Measurements from ENCODE around the gene WFIKKN1. TPM values are rescaled to one million over a fixed set of nuclear protein-coding genes. Genes with fewer than 3 reads are reported as not detected.

WFIKKN1 gene
- total and polyA plus RNA-seq, 2 experiments from 2014 or later, result 79.6 to 125 TPM

DNA sequence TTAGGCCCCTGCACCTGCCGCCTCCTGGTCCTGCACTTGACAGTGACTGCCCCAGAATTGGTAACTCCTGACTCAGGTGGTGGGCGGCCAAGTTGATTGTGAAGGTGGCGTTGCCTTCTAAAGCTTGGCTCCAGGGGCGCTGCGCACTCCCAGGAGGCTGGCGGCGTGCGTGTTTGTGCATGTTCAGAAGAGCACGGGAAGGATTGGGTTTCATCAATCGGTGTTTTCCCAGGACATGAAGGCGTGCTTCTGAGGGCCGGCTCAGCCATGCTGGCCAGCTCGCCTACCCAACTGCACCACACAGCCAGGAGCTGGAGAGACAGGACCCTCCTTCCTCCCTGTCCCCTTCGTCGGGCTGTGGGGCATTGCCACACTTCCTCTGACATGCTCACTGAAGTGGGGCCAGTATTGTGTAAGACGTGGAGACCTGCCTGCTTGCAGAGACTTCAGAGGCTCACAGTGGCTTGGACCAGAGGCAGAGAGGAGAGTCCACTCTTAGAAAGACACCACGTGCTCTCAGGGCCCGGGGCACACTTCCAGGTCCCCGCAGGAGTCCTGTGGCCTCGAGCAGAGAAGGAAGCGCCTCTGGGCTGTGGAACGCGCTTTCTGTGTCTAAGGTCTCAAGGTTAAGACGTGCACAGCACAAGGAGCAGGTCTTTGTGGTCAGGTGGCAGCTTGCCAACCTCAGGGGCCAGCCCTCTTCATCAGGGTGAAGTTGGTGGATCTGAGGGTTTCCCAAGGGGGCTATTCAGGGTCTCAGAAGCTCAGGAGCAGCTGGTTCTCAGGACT is 38.1 kb upstream of the WFIKKN1 start:
- peaks cover 12% of the 10 kb centered on the region for H3K4me1 ChIP-seq (ENCODE audit: low read depth)
- DNase-seq (ENCODE audit: low read depth in 1 of 2, low spot score in 1 of 2), result peak in 1 of 2 donors; percentile 59
- no peak overlapping the region for H3K27ac ChIP-seq
- no peaks in the 10 kb centered on the region for H3K36me3 ChIP-seq
- TF ChIP-seq, protein P1, sequence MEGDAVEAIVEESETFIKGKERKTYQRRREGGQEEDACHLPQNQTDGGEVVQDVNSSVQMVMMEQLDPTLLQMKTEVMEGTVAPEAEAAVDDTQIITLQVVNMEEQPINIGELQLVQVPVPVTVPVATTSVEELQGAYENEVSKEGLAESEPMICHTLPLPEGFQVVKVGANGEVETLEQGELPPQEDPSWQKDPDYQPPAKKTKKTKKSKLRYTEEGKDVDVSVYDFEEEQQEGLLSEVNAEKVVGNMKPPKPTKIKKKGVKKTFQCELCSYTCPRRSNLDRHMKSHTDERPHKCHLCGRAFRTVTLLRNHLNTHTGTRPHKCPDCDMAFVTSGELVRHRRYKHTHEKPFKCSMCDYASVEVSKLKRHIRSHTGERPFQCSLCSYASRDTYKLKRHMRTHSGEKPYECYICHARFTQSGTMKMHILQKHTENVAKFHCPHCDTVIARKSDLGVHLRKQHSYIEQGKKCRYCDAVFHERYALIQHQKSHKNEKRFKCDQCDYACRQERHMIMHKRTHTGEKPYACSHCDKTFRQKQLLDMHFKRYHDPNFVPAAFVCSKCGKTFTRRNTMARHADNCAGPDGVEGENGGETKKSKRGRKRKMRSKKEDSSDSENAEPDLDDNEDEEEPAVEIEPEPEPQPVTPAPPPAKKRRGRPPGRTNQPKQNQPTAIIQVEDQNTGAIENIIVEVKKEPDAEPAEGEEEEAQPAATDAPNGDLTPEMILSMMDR (IDR thresholded peaks at IDR 0.05; ENCODE audit: low read depth, low read length), result no peak
- no peaks in the 10 kb centered on the region for H3K9me3 ChIP-seq (ENCODE audit: low read depth)
- H3K4me3 ChIP-seq, result no peak overlapping the region
- H3K27me3 ChIP-seq, result no peaks in the 10 kb centered on the region

GRCh38 chr16:593406-593805 is 37.4 kb upstream of the WFIKKN1 start:
- Histone ChIP-seq H3K36me3 (no peaks in the 10 kb centered on the region), H3K27ac (no peak overlapping the region), H3K4me1 (ENCODE audit: low read depth) (peaks cover 6% of the 10 kb centered on the region), H3K27me3 (no peaks in the 10 kb centered on the region), H3K4me3 (no peak overlapping the region), H3K9me3 (ENCODE audit: low read depth) (no peaks in the 10 kb centered on the region)
- TF ChIP-seq, protein P1 (IDR thresholded peaks at IDR 0.05; ENCODE audit: low read depth, low read length), result no peak
- no peak for DNase-seq (ENCODE audit: low read depth in 1 of 2, low spot score in 1 of 2)

- H3K36me3 ChIP-seq, result no peaks in the 10 kb centered on the region
- H3K4me3 ChIP-seq, result no peak overlapping the region
- no peaks in the 10 kb centered on the region for H3K9me3 ChIP-seq (ENCODE audit: low read depth)
- no peaks in the 10 kb centered on the region for H3K27me3 ChIP-seq
- no peak for DNase-seq (ENCODE audit: low read depth in 1 of 2, low spot score in 1 of 2)
- H3K4me1 ChIP-seq (ENCODE audit: low read depth), result peaks cover 6% of the 10 kb centered on the region
- no peak overlapping the region for H3K27ac ChIP-seq
- TF ChIP-seq, protein P1 (IDR thresholded peaks at IDR 0.05; ENCODE audit: low read depth, low read length), result no peak
Observed at GRCh38 chr16:593807-594206, 37.0 kb upstream of the WFIKKN1 start.

GRCh38 chr16:595094-595528 is 35.7 kb upstream of the WFIKKN1 start:
- H3K9me3 ChIP-seq (ENCODE audit: low read depth), result no peaks in the 10 kb centered on the region
- DNase-seq (ENCODE audit: low read depth in 1 of 2, low spot score in 1 of 2), result no peak
- H3K4me3 ChIP-seq, result no peak overlapping the region

GRCh38 chr16:595942-596735 is 34.6 kb upstream of the WFIKKN1 start:
- Histone ChIP-seq H3K9me3 (ENCODE audit: low read depth) (no peaks in the 10 kb centered on the region), H3K27me3 (no peaks in the 10 kb centered on the region), H3K4me1 (ENCODE audit: low read depth) (no peaks in the 10 kb centered on the region), H3K27ac (no peak overlapping the region), H3K36me3 (no peaks in the 10 kb centered on the region), H3K4me3 (no peak overlapping the region)
- no peak for DNase-seq (ENCODE audit: low read depth in 1 of 2, low spot score in 1 of 2)
- TF ChIP-seq, protein P1 (IDR thresholded peaks at IDR 0.05; ENCODE audit: low read depth, low read length), result no peak

More at GRCh38 chr16:595094-595528, 35.7 kb upstream of the WFIKKN1 start:
- TF ChIP-seq, protein P1 (IDR thresholded peaks at IDR 0.05; ENCODE audit: low read depth, low read length), result no peak
- H3K4me1 ChIP-seq (ENCODE audit: low read depth), result peaks cover 6% of the 10 kb centered on the region
- H3K27ac ChIP-seq, result no peak overlapping the region
- no peaks in the 10 kb centered on the region for H3K27me3 ChIP-seq
- H3K36me3 ChIP-seq, result no peaks in the 10 kb centered on the region
